Neural cell (in vitro differentiated cells): ENCODE data around the gene GID4. TPM values are rescaled to one million over a fixed set of nuclear protein-coding genes. Genes with fewer than 3 reads are reported as not detected.

ENCODE experiments used
- H2AFZ ChIP-seq: fragments of 200-600, 300-800 bp; sonication (generic), shearing (Covaris generic); 2 replicates; pipeline ENCODE4 v1.6.0; 2014; ENCODE audit warnings: low read depth, mild to moderate bottlenecking, antibody characterized with exemption, low read length, moderate library complexity
- H3F3A ChIP-seq: fragments of 200-600 bp; shearing (Covaris generic); 2 replicates; pipeline ENCODE4 v1.6.1; 2016; ENCODE audit warnings: mild to moderate bottlenecking, moderate library complexity, mixed read lengths, antibody characterized with exemption, low read length; ENCODE audit not compliant: insufficient read depth, poor library complexity, severe bottlenecking
- H3K27ac ChIP-seq: fragments of 200-600, 300-800 bp; sonication (generic), shearing (Covaris generic); 2 replicates; pipeline ENCODE4 v1.5.1; 2014; ENCODE audit warnings: mild to moderate bottlenecking, low read length, moderate library complexity
- H3K27me3 ChIP-seq: fragments of 300-800, 200-600 bp; sonication (generic), shearing (Covaris generic); 2 replicates; pipeline ENCODE4 v1.6.0; 2014; ENCODE audit warnings: mild to moderate bottlenecking, low read depth, low read length, moderate library complexity; ENCODE audit not compliant: insufficient read depth
- H3K36me3 ChIP-seq: fragments of 300-800, 200-600 bp; sonication (generic), shearing (Covaris generic); 2 replicates; pipeline ENCODE4 v1.5.1; 2014; ENCODE audit warnings: mild to moderate bottlenecking, antibody characterized with exemption, low read length, moderate library complexity; ENCODE audit not compliant: insufficient read depth
- H3K4me2 ChIP-seq: fragments of 300-800, 200-600 bp; sonication (generic), shearing (Covaris generic); 2 replicates; pipeline ENCODE4 v1.6.0; 2014; ENCODE audit warnings: mild to moderate bottlenecking, low read length
- H3K4me3 ChIP-seq: fragments of 300-800, 200-600 bp; sonication (generic), shearing (Covaris generic); 2 replicates; pipeline ENCODE4 v1.5.1; 2014; ENCODE audit warnings: mild to moderate bottlenecking, low read length, moderate library complexity
- H3K79me2 ChIP-seq: fragments of 200-600 bp; shearing (Covaris generic); replicated peaks from 2 replicates; pipeline ENCODE4 v1.6.0; 2014; ENCODE audit warnings: mild to moderate bottlenecking, low read length, moderate library complexity; ENCODE audit not compliant: insufficient read depth
- H3K9ac ChIP-seq: fragments of 300-800, 200-600 bp; sonication (generic), shearing (Covaris generic); 2 replicates; pipeline ENCODE4 v1.6.1; 2016; ENCODE audit warnings: mild to moderate bottlenecking, low read length, mixed read lengths
- H3K9me2 ChIP-seq: fragments of 200-600 bp; shearing (Covaris generic); 2 replicates; pipeline ENCODE4 v1.6.1; 2016; ENCODE audit warnings: mild to moderate bottlenecking, low read length, mixed read lengths; ENCODE audit not compliant: insufficient read depth
- H3K9me3 ChIP-seq: fragments of 200-600, 300-800 bp; sonication (generic), shearing (Covaris generic); 2 replicates; pipeline ENCODE4 v1.6.1; 2016; ENCODE audit warnings: mild to moderate bottlenecking, mixed run types, low read length, moderate library complexity, mixed read lengths
- H4K20me1 ChIP-seq: fragments of 200-600 bp; shearing (Covaris generic); 2 replicates; pipeline ENCODE4 v1.6.1; 2016; ENCODE audit warnings: mild to moderate bottlenecking, mixed run types; ENCODE audit not compliant: insufficient read depth
- CTCF ChIP-seq: fragments of 450-650 bp; IDR thresholded peaks from 2 replicates; pipeline ENCODE4 v1.5.1; 2014; ENCODE audit warnings: antibody characterized with exemption, mild to moderate bottlenecking, moderate library complexity; ENCODE audit not compliant: poor library complexity, severe bottlenecking
- EP300 ChIP-seq: fragments of 450-650 bp; conservative IDR thresholded peaks from 2 replicates; pipeline ENCODE4 v1.6.1; 2014; ENCODE audit warnings: antibody characterized with exemption, mild to moderate bottlenecking, moderate library complexity; ENCODE audit not compliant: poor library complexity, severe bottlenecking
- EZH2 ChIP-seq: fragments of 200-600, 300-800 bp; shearing (Covaris generic), sonication (generic); IDR thresholded peaks from 2 replicates; pipeline ENCODE4 v1.6.1; 2014; ENCODE audit warnings: antibody characterized with exemption, low read length, borderline replicate concordance, mild to moderate bottlenecking; ENCODE audit not compliant: insufficient read depth, poor library complexity, severe bottlenecking
- MXI1 ChIP-seq: fragments of 450-650 bp; conservative IDR thresholded peaks from 2 replicates; pipeline ENCODE4 v1.6.1; 2014; ENCODE audit warnings: antibody characterized with exemption, mild to moderate bottlenecking; ENCODE audit not compliant: poor library complexity, severe bottlenecking
- POLR2AphosphoS5 ChIP-seq: IDR thresholded peaks from 2 replicates; pipeline ENCODE4 v1.6.1; 2012
- RAD21 ChIP-seq: fragments of 450-650 bp; conservative IDR thresholded peaks from 2 replicates; pipeline ENCODE4 v1.6.1; 2014; ENCODE audit warnings: antibody characterized with exemption, mild to moderate bottlenecking, moderate library complexity
- SMC3 ChIP-seq: fragments of 450-650 bp; conservative IDR thresholded peaks from 2 replicates; pipeline ENCODE4 v1.6.1; 2014; ENCODE audit warnings: antibody characterized with exemption, mild to moderate bottlenecking, moderate library complexity; ENCODE audit not compliant: poor library complexity
- TAF1 ChIP-seq: IDR thresholded peaks from 2 replicates; pipeline ENCODE4 v1.6.1; 2012; ENCODE audit warnings: low read depth
- polyA plus RNA-seq: library from polyadenylated mRNA; depleted of rRNA; stranded (reverse); fragments of >200 nt; gene quantifications from 2 replicates; pipeline ENCODE4 v1.2.3, GENCODE V29; 2014
- TF ChIP-seq, protein P1 (sequence below): IDR thresholded peaks from 2 replicates; pipeline ENCODE4 v1.6.1; 2012; ENCODE audit warnings: borderline replicate concordance

GID4 gene
- polyA plus RNA-seq, 1 donor from 2014 or later, result 4.9 TPM

DNA sequence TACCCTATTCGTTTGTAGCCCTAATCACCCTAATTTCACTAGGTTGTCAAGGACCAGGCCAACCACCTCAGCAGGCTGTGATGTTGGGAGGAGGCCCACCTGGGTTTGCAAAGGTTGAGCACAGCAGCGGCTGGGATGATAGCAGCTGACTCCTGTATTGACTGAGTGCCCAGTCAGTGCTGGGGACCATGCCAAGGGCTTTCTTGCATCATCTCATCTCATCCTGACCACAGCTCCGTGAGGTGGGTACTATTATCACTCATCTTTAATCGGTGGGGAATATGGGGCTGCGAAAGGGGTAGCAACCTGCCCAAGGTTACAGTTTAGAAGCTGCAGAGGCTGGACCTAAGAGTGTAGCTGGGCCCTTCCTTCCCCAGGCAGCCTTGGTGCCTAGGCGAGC lies 11.9 kb upstream of the GID4 start:
- TF ChIP-seq EP300 (no peak), TAF1 (no peak), CTCF (no peak), SMC3 (no peak), RAD21 (no peak), POLR2AphosphoS5 (no peak), MXI1 (no peak), EZH2 (no peak)
- TF ChIP-seq, protein P1, sequence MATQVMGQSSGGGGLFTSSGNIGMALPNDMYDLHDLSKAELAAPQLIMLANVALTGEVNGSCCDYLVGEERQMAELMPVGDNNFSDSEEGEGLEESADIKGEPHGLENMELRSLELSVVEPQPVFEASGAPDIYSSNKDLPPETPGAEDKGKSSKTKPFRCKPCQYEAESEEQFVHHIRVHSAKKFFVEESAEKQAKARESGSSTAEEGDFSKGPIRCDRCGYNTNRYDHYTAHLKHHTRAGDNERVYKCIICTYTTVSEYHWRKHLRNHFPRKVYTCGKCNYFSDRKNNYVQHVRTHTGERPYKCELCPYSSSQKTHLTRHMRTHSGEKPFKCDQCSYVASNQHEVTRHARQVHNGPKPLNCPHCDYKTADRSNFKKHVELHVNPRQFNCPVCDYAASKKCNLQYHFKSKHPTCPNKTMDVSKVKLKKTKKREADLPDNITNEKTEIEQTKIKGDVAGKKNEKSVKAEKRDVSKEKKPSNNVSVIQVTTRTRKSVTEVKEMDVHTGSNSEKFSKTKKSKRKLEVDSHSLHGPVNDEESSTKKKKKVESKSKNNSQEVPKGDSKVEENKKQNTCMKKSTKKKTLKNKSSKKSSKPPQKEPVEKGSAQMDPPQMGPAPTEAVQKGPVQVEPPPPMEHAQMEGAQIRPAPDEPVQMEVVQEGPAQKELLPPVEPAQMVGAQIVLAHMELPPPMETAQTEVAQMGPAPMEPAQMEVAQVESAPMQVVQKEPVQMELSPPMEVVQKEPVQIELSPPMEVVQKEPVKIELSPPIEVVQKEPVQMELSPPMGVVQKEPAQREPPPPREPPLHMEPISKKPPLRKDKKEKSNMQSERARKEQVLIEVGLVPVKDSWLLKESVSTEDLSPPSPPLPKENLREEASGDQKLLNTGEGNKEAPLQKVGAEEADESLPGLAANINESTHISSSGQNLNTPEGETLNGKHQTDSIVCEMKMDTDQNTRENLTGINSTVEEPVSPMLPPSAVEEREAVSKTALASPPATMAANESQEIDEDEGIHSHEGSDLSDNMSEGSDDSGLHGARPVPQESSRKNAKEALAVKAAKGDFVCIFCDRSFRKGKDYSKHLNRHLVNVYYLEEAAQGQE, result no peak
- no peak overlapping the region for H2AFZ ChIP-seq
- H3K9me2 ChIP-seq, result no peaks in the 10 kb centered on the region
- H3K27me3 ChIP-seq, result no peaks in the 10 kb centered on the region
- no peaks in the 10 kb centered on the region for H3K79me2 ChIP-seq
- no peak overlapping the region for H3K9ac ChIP-seq
- no peaks in the 10 kb centered on the region for H3F3A ChIP-seq
- H3K27ac ChIP-seq, result no peak overlapping the region
- H3K4me3 ChIP-seq, result no peak overlapping the region
- H3K4me2 ChIP-seq, result no peak overlapping the region
- H3K9me3 ChIP-seq, result no peaks in the 10 kb centered on the region
- peaks cover 10% of the 10 kb centered on the region for H3K36me3 ChIP-seq
- H4K20me1 ChIP-seq, result no peaks in the 10 kb centered on the region

DNA sequence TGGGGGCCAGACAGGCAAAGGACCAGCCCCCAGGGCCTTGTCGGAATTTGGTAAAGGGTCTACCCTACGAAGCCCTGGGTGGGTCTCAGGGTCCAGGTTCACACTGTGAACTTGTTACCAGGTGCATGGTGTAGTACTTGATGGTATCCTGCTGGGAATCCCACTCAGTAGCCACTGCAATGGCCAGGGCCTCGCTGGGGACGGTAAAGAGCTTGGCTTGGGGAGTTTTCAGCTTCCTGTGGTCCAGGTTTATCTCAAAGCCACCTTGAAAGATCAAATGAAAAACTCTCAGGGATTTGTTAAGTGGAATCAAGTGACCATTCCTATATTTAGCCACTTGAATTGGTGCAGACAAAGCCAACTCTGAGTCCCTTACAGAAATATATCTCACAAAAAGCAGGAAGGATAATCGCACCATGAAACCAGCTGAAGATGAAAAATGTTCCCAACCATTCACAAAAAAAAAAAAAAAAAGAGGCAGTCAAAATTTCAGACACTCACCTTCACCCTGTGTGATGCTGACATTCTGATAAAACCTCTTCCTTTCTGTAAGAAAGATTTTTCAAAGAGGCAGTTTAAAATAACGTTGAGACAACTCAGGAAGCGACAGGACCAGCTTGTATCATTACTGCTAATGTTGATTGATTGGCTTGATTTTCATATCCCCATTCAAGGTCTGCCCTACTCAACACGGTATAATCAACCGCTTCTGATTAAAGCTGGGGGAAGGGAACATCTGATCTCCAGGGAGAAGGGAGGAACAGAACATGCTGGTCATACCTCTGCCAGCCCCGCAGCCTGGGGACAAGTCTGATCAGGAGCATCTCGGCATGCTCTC lies 10.9 kb upstream of the GID4 start:
- no peak overlapping the region for H3K27ac ChIP-seq
- H3K27me3 ChIP-seq, result no peaks in the 10 kb centered on the region
- TF ChIP-seq EZH2 (no peak), MXI1 (no peak), EP300 (no peak), SMC3 (no peak), TAF1 (no peak), RAD21 (no peak), CTCF (no peak)
- TF ChIP-seq, protein P1, result no peak
- H3K9me3 ChIP-seq, result no peaks in the 10 kb centered on the region
- H3K79me2 ChIP-seq, result peaks cover 7% of the 10 kb centered on the region
- no peaks in the 10 kb centered on the region for H3F3A ChIP-seq
- H2AFZ ChIP-seq, result no peak overlapping the region
- H3K9me2 ChIP-seq, result no peaks in the 10 kb centered on the region
- H3K36me3 ChIP-seq, result peaks cover 10% of the 10 kb centered on the region
- H4K20me1 ChIP-seq, result no peaks in the 10 kb centered on the region
- no peak overlapping the region for H3K9ac ChIP-seq
- H3K4me3 ChIP-seq, result no peak overlapping the region
- H3K4me2 ChIP-seq, result no peak overlapping the region
